ENCODE measurements around the gene NEDD4L.
"Not testable (repeated sequence)": the region's sequence is repeated elsewhere in the genome, so short reads cannot be mapped to it uniquely, and the experiment has no call there.

Gene NEDD4L

GRCh38 chr18:58044370-58045241, 580 bp downstream of the NEDD4L start:
- H3K9me3 ChIP-seq (ENCODE audit: control insufficient read depth, insufficient read depth, low read depth, low read length) = no peaks in the 10 kb centered on the region
- H3K4me1 ChIP-seq (ENCODE audit: control insufficient read depth, insufficient read depth, low read length) = peaks cover 25% of the 10 kb centered on the region
- H3K9ac ChIP-seq (ENCODE audit: low read length) = peak overlapping the region; percentile 83
- peak overlapping the region; percentile 94 for H3K4me3 ChIP-seq (ENCODE audit: low read depth, low read length)
- no peaks in the 10 kb centered on the region for H3K27me3 ChIP-seq (ENCODE audit: control insufficient read depth, insufficient read depth, low read length)
- H3K27ac ChIP-seq (ENCODE audit: low read depth, low read length) = peak overlapping the region; percentile 70; the same call in 1 of the 2 replicates
- no peaks in the 10 kb centered on the region for H3K36me3 ChIP-seq (ENCODE audit: control insufficient read depth, insufficient read depth, low read length)

GRCh38 chr18:58045242-58046092, 1.4 kb downstream of the NEDD4L start:
- Histone ChIP-seq H3K4me3 (ENCODE audit: low read depth, low read length) (peak overlapping the region; percentile 94), H3K27ac (ENCODE audit: low read depth, low read length) (peak overlapping the region; percentile 70), H3K9ac (ENCODE audit: low read length) (peak overlapping the region; percentile 83), H3K4me1 (ENCODE audit: control insufficient read depth, insufficient read depth, low read length) (peaks cover 25% of the 10 kb centered on the region), H3K27me3 (ENCODE audit: control insufficient read depth, insufficient read depth, low read length) (no peaks in the 10 kb centered on the region), H3K9me3 (ENCODE audit: control insufficient read depth, insufficient read depth, low read depth, low read length) (no peaks in the 10 kb centered on the region), H3K36me3 (ENCODE audit: control insufficient read depth, insufficient read depth, low read length) (no peaks in the 10 kb centered on the region)

GRCh38 chr18:58046093-58046793, 2.2 kb downstream of the NEDD4L start:
- Histone ChIP-seq H3K9me3 (ENCODE audit: control insufficient read depth, insufficient read depth, low read depth, low read length) (no peaks in the 10 kb centered on the region), H3K27me3 (ENCODE audit: control insufficient read depth, insufficient read depth, low read length) (no peaks in the 10 kb centered on the region), H3K4me1 (ENCODE audit: control insufficient read depth, insufficient read depth, low read length) (peaks cover 25% of the 10 kb centered on the region), H3K9ac (ENCODE audit: low read length) (peak overlapping the region; percentile 83), H3K36me3 (ENCODE audit: control insufficient read depth, insufficient read depth, low read length) (no peaks in the 10 kb centered on the region), H3K4me3 (ENCODE audit: low read depth, low read length) (peak overlapping the region; percentile 94), H3K27ac (ENCODE audit: low read depth, low read length) (peak overlapping the region; percentile 70)

GRCh38 chr18:58046794-58047555, 2.9 kb downstream of the NEDD4L start:
- Histone ChIP-seq H3K9me3 (ENCODE audit: control insufficient read depth, insufficient read depth, low read depth, low read length) (no peaks in the 10 kb centered on the region), H3K4me1 (ENCODE audit: control insufficient read depth, insufficient read depth, low read length) (peaks cover 25% of the 10 kb centered on the region), H3K4me3 (ENCODE audit: low read depth, low read length) (peak overlapping the region; percentile 94), H3K9ac (ENCODE audit: low read length) (no peak overlapping the region), H3K36me3 (ENCODE audit: control insufficient read depth, insufficient read depth, low read length) (no peaks in the 10 kb centered on the region), H3K27ac (ENCODE audit: low read depth, low read length) (no peak overlapping the region), H3K27me3 (ENCODE audit: control insufficient read depth, insufficient read depth, low read length) (no peaks in the 10 kb centered on the region)

GRCh38 chr18:58047556-58047882, 3.5 kb downstream of the NEDD4L start:
- H3K27ac ChIP-seq (ENCODE audit: low read depth, low read length) = no peak overlapping the region
- H3K36me3 ChIP-seq (ENCODE audit: control insufficient read depth, insufficient read depth, low read length) = no peaks in the 10 kb centered on the region
- no peak overlapping the region for H3K4me3 ChIP-seq (ENCODE audit: low read depth, low read length)
- H3K27me3 ChIP-seq (ENCODE audit: control insufficient read depth, insufficient read depth, low read length) = no peaks in the 10 kb centered on the region
- peaks cover 25% of the 10 kb centered on the region for H3K4me1 ChIP-seq (ENCODE audit: control insufficient read depth, insufficient read depth, low read length)
- H3K9ac ChIP-seq (ENCODE audit: low read length) = no peak overlapping the region
- H3K9me3 ChIP-seq (ENCODE audit: control insufficient read depth, insufficient read depth, low read depth, low read length) = no peaks in the 10 kb centered on the region

- H3K36me3 ChIP-seq (ENCODE audit: control insufficient read depth, insufficient read depth, low read length) = no peaks in the 10 kb centered on the region
- H3K4me3 ChIP-seq (ENCODE audit: low read depth, low read length) = no peak overlapping the region
- H3K4me1 ChIP-seq (ENCODE audit: control insufficient read depth, insufficient read depth, low read length) = peaks cover 25% of the 10 kb centered on the region
- no peak overlapping the region for H3K27ac ChIP-seq (ENCODE audit: low read depth, low read length)
- no peaks in the 10 kb centered on the region for H3K9me3 ChIP-seq (ENCODE audit: control insufficient read depth, insufficient read depth, low read depth, low read length)
- H3K27me3 ChIP-seq (ENCODE audit: control insufficient read depth, insufficient read depth, low read length) = no peaks in the 10 kb centered on the region
- H3K9ac ChIP-seq (ENCODE audit: low read length) = no peak overlapping the region
Measured at GRCh38 chr18:58048081-58048642, 4.1 kb downstream of the NEDD4L start.

- H3K9me3 ChIP-seq (ENCODE audit: control insufficient read depth, insufficient read depth, low read depth, low read length) = no peaks in the 10 kb centered on the region
- H3K27ac ChIP-seq (ENCODE audit: low read depth, low read length) = no peak overlapping the region
- no peaks in the 10 kb centered on the region for H3K27me3 ChIP-seq (ENCODE audit: control insufficient read depth, insufficient read depth, low read length)
- H3K4me1 ChIP-seq (ENCODE audit: control insufficient read depth, insufficient read depth, low read length) = peaks cover 31% of the 10 kb centered on the region
- H3K4me3 ChIP-seq (ENCODE audit: low read depth, low read length) = no peak overlapping the region
- H3K9ac ChIP-seq (ENCODE audit: low read length) = no peak overlapping the region
- H3K36me3 ChIP-seq (ENCODE audit: control insufficient read depth, insufficient read depth, low read length) = no peaks in the 10 kb centered on the region
Measured at GRCh38 chr18:58049000-58049688, 5.1 kb downstream of the NEDD4L start.

- not testable (repeated sequence) for H3K4me3 ChIP-seq (ENCODE audit: low read depth, low read length); H3K27me3 ChIP-seq (ENCODE audit: control insufficient read depth, insufficient read depth, low read length); H3K9ac ChIP-seq (ENCODE audit: low read length); H3K27ac ChIP-seq (ENCODE audit: low read depth, low read length); H3K36me3 ChIP-seq (ENCODE audit: control insufficient read depth, insufficient read depth, low read length); H3K9me3 ChIP-seq (ENCODE audit: control insufficient read depth, insufficient read depth, low read depth, low read length)
- H3K4me1 ChIP-seq (ENCODE audit: control insufficient read depth, insufficient read depth, low read length) = peaks cover 35% of the 10 kb centered on the region
Measured at GRCh38 chr18:58050963-58051362, 6.9 kb downstream of the NEDD4L start.

- Histone ChIP-seq H3K4me3 (ENCODE audit: low read depth, low read length) (no peak overlapping the region), H3K27me3 (ENCODE audit: control insufficient read depth, insufficient read depth, low read length) (no peaks in the 10 kb centered on the region), H3K9ac (ENCODE audit: low read length) (no peak overlapping the region), H3K9me3 (ENCODE audit: control insufficient read depth, insufficient read depth, low read depth, low read length) (no peaks in the 10 kb centered on the region), H3K4me1 (ENCODE audit: control insufficient read depth, insufficient read depth, low read length) (peaks cover 28% of the 10 kb centered on the region), H3K27ac (ENCODE audit: low read depth, low read length) (no peak overlapping the region), H3K36me3 (ENCODE audit: control insufficient read depth, insufficient read depth, low read length) (no peaks in the 10 kb centered on the region)
Measured at GRCh38 chr18:58051765-58052460, 7.9 kb downstream of the NEDD4L start.

All from HUES6 (cell line).